K562 (cell line): Measurements from ENCODE around the gene FUT9. TPM values are rescaled to one million over a fixed set of nuclear protein-coding genes. Genes with fewer than 3 reads are reported as not detected.

ENCODE experiments used
- ATAC-seq: fragments of 200-7000 bp; cut with Tn5 transposase; 3 replicates; pipeline ENCODE4 v1.9.1; 2020; ENCODE audit warnings: moderate library complexity
- BruUV-seq: library from RNA; stranded (reverse); fragments of 400-500 nt; replicated peaks from 2 replicates; lab custom pipeline; 2021; lab: Mats Ljungman, UMichigan
- CTCF ChIA-PET: fragments of 300-600 bp; formaldehyde crosslinking; extraction: SDS; loops from one replicate; lab custom pipeline; 2021; ENCODE audit warnings: low intra/inter-chr PET ratio; lab: Yijun Ruan, JAX
- POLR2A ChIA-PET: fragments of 300-600, 350-650 bp; sonication (Branson Sonifier 250); formaldehyde crosslinking; extraction: SDS; loops from one replicate; lab custom pipeline; 2021; ENCODE audit warnings: antibody characterized with exemption, inconsistent platforms; lab: Yijun Ruan, JAX
- DNase-seq, 4 experiments: peaks; one replicate each; pipeline versions ENCODE4 v3.0.0 to v3.0.0-alpha.2; 2011 to 2018; ENCODE audit warnings: low spot score in 3 of 4, mixed read lengths in 3 of 4; ENCODE audit errors: extremely low read depth in 1 of 4
- FAIRE-seq: peaks from 2 replicates; lab custom pipeline; 2011; peaks lifted over from hg19 to GRCh38; lab: Jason Lieb, UNC
- H2AFZ ChIP-seq: 2 replicates; pipeline ENCODE4 v1.6.0; 2011; ENCODE audit warnings: low read depth, low read length, control low read depth, inconsistent platforms
- H3K27ac ChIP-seq: fragments of 200-600 bp; 3 replicates; pipeline ENCODE4 v1.8.0; 2011; ENCODE audit warnings: low read depth, mild to moderate bottlenecking, control low read depth, inconsistent platforms, low read length, moderate library complexity, mixed read lengths; ENCODE audit errors: extremely low read depth
- H3K27me3 ChIP-seq, 2 experiments: fragments of 300-600 bp in 1 of 2; 2 replicates in 1 of 2; 3 replicates in 1 of 2; pipeline versions ENCODE4 v1.6.0 to v1.8.0; 2011; ENCODE audit warnings: inconsistent platforms in 2 of 2, low read length in 2 of 2, mild to moderate bottlenecking in 1 of 2, mixed read lengths in 1 of 2, moderate library complexity in 1 of 2; ENCODE audit not compliant: control insufficient read depth in 2 of 2, insufficient read depth in 2 of 2
- H3K36me3 ChIP-seq: fragments of 300-600 bp; 3 replicates; pipeline ENCODE4 v1.8.0; 2011; ENCODE audit warnings: mild to moderate bottlenecking, low read length, inconsistent platforms; ENCODE audit not compliant: control insufficient read depth, insufficient read depth
- H3K4me1 ChIP-seq, 2 experiments: fragments of 200-600 bp in 1 of 2; replicated peaks in 1 of 2; 2 replicates in 1 of 2; 3 replicates in 1 of 2; pipeline versions ENCODE4 v1.5.1 to v1.8.0; 2011; ENCODE audit warnings: inconsistent platforms in 2 of 2, low read length in 2 of 2, mild to moderate bottlenecking in 1 of 2, mixed read lengths in 1 of 2, moderate library complexity in 1 of 2; ENCODE audit not compliant: control insufficient read depth in 2 of 2, insufficient read depth in 2 of 2
- H3K4me2 ChIP-seq: 2 replicates; pipeline ENCODE4 v1.6.1; 2011; ENCODE audit warnings: low read length, control low read depth, inconsistent platforms, mixed read lengths; ENCODE audit not compliant: insufficient read depth
- H3K4me3 ChIP-seq: fragments of 200-600 bp; sonication (generic), shearing (Covaris generic); 2 replicates; pipeline ENCODE4 v1.5.1; 2016; ENCODE audit warnings: control low read depth, inconsistent platforms
- H3K79me2 ChIP-seq: fragments of 200-600 bp; 3 replicates; pipeline ENCODE4 v1.8.0; 2011; ENCODE audit warnings: low read length, inconsistent platforms; ENCODE audit not compliant: control insufficient read depth, insufficient read depth
- H3K9ac ChIP-seq, 2 experiments: 2 replicates each; pipeline versions ENCODE4 v1.6.0 to v1.6.1; 2011; ENCODE audit warnings: low read depth in 2 of 2, low read length in 2 of 2, control low read depth in 1 of 2, inconsistent platforms in 1 of 2, mild to moderate bottlenecking in 1 of 2, mixed read lengths in 1 of 2; ENCODE audit not compliant: insufficient read depth in 1 of 2
- H3K9me1 ChIP-seq: one replicate; pipeline ENCODE4 v1.6.0; 2011; ENCODE audit warnings: inconsistent platforms, mild to moderate bottlenecking, low read length, moderate library complexity; ENCODE audit not compliant: control insufficient read depth, insufficient read depth
- H3K9me3 ChIP-seq: replicated peaks from 2 replicates; pipeline ENCODE4 v1.5.1; 2011; ENCODE audit warnings: low read depth, low read length, inconsistent platforms; ENCODE audit not compliant: control insufficient read depth, insufficient read depth
- H4K20me1 ChIP-seq: replicated peaks from 2 replicates; pipeline ENCODE4 v1.6.1; 2011; ENCODE audit warnings: low read length, inconsistent platforms, mixed read lengths; ENCODE audit not compliant: control insufficient read depth, insufficient read depth
- KDM1A ChIP-seq, 2 experiments: fragments of 450-650 bp; IDR thresholded peaks; 2 replicates each; pipeline ENCODE4 v1.6.1; 2016; ENCODE audit warnings: mild to moderate bottlenecking in 2 of 2
- SRSF7 ChIP-seq: fragments of 200-400 bp; formaldehyde crosslinking; optimal IDR thresholded peaks from 2 replicates; pipeline ENCODE3; 2017; ENCODE audit warnings: mild to moderate bottlenecking, low read depth, low read length
- STAT5A ChIP-seq: IDR thresholded peaks from 2 replicates; pipeline ENCODE4 v1.6.1; 2012; ENCODE audit warnings: low read length, inconsistent platforms, borderline replicate concordance
- TBL1XR1 ChIP-seq, 2 experiments: IDR thresholded peaks; 2 replicates each; pipeline ENCODE4 v1.6.1; 2012; ENCODE audit warnings: improper control_type of control experiment in 2 of 2, low read length in 2 of 2, mild to moderate bottlenecking in 1 of 2
- WGBS: fragments of 100-300 bp; shearing (Covaris generic); methylation state at CpG from one replicate; pipeline ENCODE4 v1.1.6; 2016; ENCODE audit warnings: low coverage, mixed read lengths; ENCODE audit not compliant: insufficient coverage; ENCODE audit errors: missing lambda C conversion rate; 5-methylcytosine and 5-hydroxymethylcytosine counted together
- in situ Hi-C: fragments of 300-500 bp; cut with MboI; formaldehyde crosslinking; loops from 4 replicates; pipeline ENCODE4 v1.15.0; 2018; ENCODE audit warnings: inconsistent platforms, mixed read lengths
- intact Hi-C: fragments of 100-400 bp; cut with micrococcal nuclease; formaldehyde crosslinking; loops from 2 replicates; pipeline ENCODE4 v1.14.2; 2022
- polyA plus RNA-seq, 8 experiments: library from polyadenylated mRNA; depleted of rRNA in 4 of 8; stranded (reverse) in 5 of 8; unstranded in 3 of 8; fragments of >200 nt; fragmentation: Nextera tagmentation in 2 of 8; fragmentation: Illumina TruSeq in 1 of 8; extraction: Ambion mirVana in 2 of 8; extraction: Trizol in 1 of 8; gene quantifications; 2 replicates each; pipeline versions ENCODE4 v1.2.1 to v1.2.3, GENCODE V29; 2011 to 2014; ENCODE audit warnings: inconsistent platforms in 1 of 8, missing spikeins in 1 of 8
- total RNA-seq, 7 experiments: library from RNA; depleted of rRNA in 6 of 7; stranded (reverse); fragments of >200 nt in 6 of 7; fragmentation: Illumina TruSeq in 2 of 7; extraction: Trizol in 2 of 7; gene quantifications; 2 replicates each; pipeline versions ENCODE4 v1.2.1 to v1.2.3, GENCODE V29; 2011 to 2021; ENCODE audit warnings: low replicate concordance in 1 of 7

Gene FUT9
- total and polyA plus RNA-seq, 9 of the 15 experiments (the other 6 are each of a cell fraction or from before 2014, with no cell fraction given), result not detected

GRCh38 chr6:96002576-96002910 is 13.2 kb upstream of the FUT9 start:
- in situ Hi-C loops, result no loop called here
- BruUV-seq, result no TSS peak
- Histone ChIP-seq H3K4me1 (no peaks in the 10 kb centered on the region), H3K36me3 (no peaks in the 10 kb centered on the region), H3K9ac (no peak overlapping the region), H3K9me3 (no peaks in the 10 kb centered on the region), H4K20me1 (no peaks in the 10 kb centered on the region), H3K4me2 (no peak overlapping the region), H3K27me3 (no peaks in the 10 kb centered on the region), H2AFZ (no peak overlapping the region), H3K9me1 (no peaks in the 10 kb centered on the region), H3K27ac (no peak overlapping the region), H3K4me3 (no peak overlapping the region), H3K79me2 (no peaks in the 10 kb centered on the region)
- ATAC-seq (no peak), DNase-seq (no peak), FAIRE-seq (no peak)
- TF ChIP-seq KDM1A (IDR thresholded peaks at IDR 0.05) (no peak), TBL1XR1 (IDR thresholded peaks at IDR 0.05; ENCODE audit: low read length in 2 of 2) (no peak)
- intact Hi-C loops, result no loop called here
- ChIA-PET POLR2A (no interaction called here), CTCF (no interaction called here)
- WGBS, result 0% methylated on average over 3 of the region's 3 CpGs

- 0% methylated on average over 4 of the region's 5 CpGs for WGBS
Observed at GRCh38 chr6:96002912-96003311, 12.9 kb upstream of the FUT9 start.

More at GRCh38 chr6:96002912-96003311, 12.9 kb upstream of the FUT9 start:
- CTCF ChIA-PET, result no interaction called here
- ATAC-seq, result no peak
- H3K79me2 ChIP-seq, result no peaks in the 10 kb centered on the region
- POLR2A ChIA-PET, result no interaction called here
- no peaks in the 10 kb centered on the region for H4K20me1 ChIP-seq
- in situ Hi-C loops (no loop called here), intact Hi-C loops (no loop called here)
- no peaks in the 10 kb centered on the region for H3K36me3 ChIP-seq
- H3K9me3 ChIP-seq, result no peaks in the 10 kb centered on the region
- FAIRE-seq, result no peak
- no TSS peak for BruUV-seq
- H3K27ac ChIP-seq, result no peak overlapping the region
- no peaks in the 10 kb centered on the region for H3K27me3 ChIP-seq
- TF ChIP-seq SRSF7 (no peak), STAT5A (no peak)
- H2AFZ ChIP-seq, result no peak overlapping the region
- no peaks in the 10 kb centered on the region for H3K4me1 ChIP-seq
- no peak overlapping the region for H3K4me2 ChIP-seq
- no peak for DNase-seq
- no peak overlapping the region for H3K4me3 ChIP-seq
- no peaks in the 10 kb centered on the region for H3K9me1 ChIP-seq
- no peak overlapping the region for H3K9ac ChIP-seq
